Urinary bladder (tissue), 4 donors: ENCODE data around the gene OOSP3. TPM values are rescaled to one million over a fixed set of nuclear protein-coding genes. Genes with fewer than 3 reads are reported as not detected.
"Not testable (repeated sequence)": the region's sequence is repeated elsewhere in the genome, so short reads cannot be mapped to it uniquely, and the experiment has no call there.

ENCODE experiments used
- DNase-seq: peaks from one replicate; pipeline ENCODE4 v3.0.0-alpha.2; 2015; ENCODE audit errors: extremely low spot score
- H3K27ac ChIP-seq: one replicate; pipeline ENCODE4 v1.5.1; 2013; ENCODE audit warnings: low read depth, mild to moderate bottlenecking, moderate library complexity
- H3K36me3 ChIP-seq: one replicate; pipeline ENCODE4 v1.6.1; 2013; ENCODE audit warnings: mild to moderate bottlenecking, moderate library complexity; ENCODE audit not compliant: insufficient read depth
- H3K4me1 ChIP-seq: one replicate; pipeline ENCODE4 v1.6.1; 2013; ENCODE audit warnings: mild to moderate bottlenecking, moderate library complexity; ENCODE audit not compliant: insufficient read depth
- H3K4me3 ChIP-seq: one replicate; pipeline ENCODE4 v1.5.1; 2013; ENCODE audit warnings: low read depth, low read length
- WGBS: extraction: QIAGEN DNeasy Blood & Tissue Kit; methylation state at CpG from one replicate; pipeline ENCODE4 v1.1.7; 2013; 5-methylcytosine and 5-hydroxymethylcytosine counted together
- polyA plus RNA-seq: library from polyadenylated mRNA; stranded (reverse); fragments of 200-250 nt; gene quantifications from one replicate; pipeline ENCODE4 v1.2.3, GENCODE V29; 2013
- total RNA-seq: library from RNA; depleted of rRNA; stranded (reverse); fragments of >200 nt; gene quantifications from one replicate; pipeline ENCODE4 v1.2.3, GENCODE V29; 2014
- donor health status: healthy with polysubstance abuse.
- donor health status: healthy.

The OOSP3 gene
- total and polyA plus RNA-seq, 2 donors, result not detected

GRCh38 chr11:59891781-59892181 lies 13.2 kb downstream of the OOSP3 start:
- Histone ChIP-seq H3K4me3 (no peak overlapping the region), H3K4me1 (no peaks in the 10 kb centered on the region)
- WGBS, result 27% methylated on average over 4 of the region's 4 CpGs

GRCh38 chr11:59894616-59895015 lies 16.0 kb downstream of the OOSP3 start:
- H3K4me1 ChIP-seq, result no peaks in the 10 kb centered on the region
- no peak for DNase-seq
- 85% methylated on average over 1 of the region's 1 CpG for WGBS
- H3K27ac ChIP-seq, result no peak overlapping the region
- H3K36me3 ChIP-seq, result no peaks in the 10 kb centered on the region
- no peak overlapping the region for H3K4me3 ChIP-seq

More at GRCh38 chr11:59891781-59892181, 13.2 kb downstream of the OOSP3 start:
- no peak overlapping the region for H3K27ac ChIP-seq
- no peaks in the 10 kb centered on the region for H3K36me3 ChIP-seq
- DNase-seq, result no peak

DNA sequence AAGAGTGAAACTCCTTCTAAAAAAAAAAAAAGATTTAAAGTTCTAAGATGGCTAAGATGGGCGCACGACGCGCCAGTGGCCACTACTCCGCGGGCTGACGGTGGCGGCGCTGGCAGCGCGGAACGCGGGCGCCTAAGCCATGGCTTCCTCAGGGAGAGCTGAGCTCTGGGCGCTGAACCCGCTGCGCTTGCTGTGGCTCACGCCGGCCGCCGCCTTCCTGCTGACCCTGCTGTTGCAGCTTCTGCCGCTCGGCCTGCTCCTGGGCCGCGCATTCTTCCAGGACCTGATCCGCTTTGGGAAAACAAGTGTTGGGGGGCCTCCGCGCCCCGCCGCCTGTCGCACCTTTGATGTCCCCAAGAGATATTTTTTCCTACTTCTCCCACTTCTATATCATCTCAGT lies 19.5 kb downstream of the OOSP3 start:
- whole genome bisulfite sequencing, result 95% methylated on average over 31 of the region's 31 CpGs

GRCh38 chr11:59898650-59899049 lies 20.1 kb downstream of the OOSP3 start:
- no peak for DNase-seq
- H3K4me1 ChIP-seq, result no peaks in the 10 kb centered on the region
- H3K36me3 ChIP-seq, result no peaks in the 10 kb centered on the region
- H3K27ac ChIP-seq, result no peak overlapping the region
- 80% methylated on average over 7 of the region's 7 CpGs for WGBS
- H3K4me3 ChIP-seq, result no peak overlapping the region

More for the DNA sequence above, 19.5 kb downstream of the OOSP3 start:
- Histone ChIP-seq H3K27ac (no peak overlapping the region), H3K4me3 (no peak overlapping the region), H3K36me3 (no peaks in the 10 kb centered on the region), H3K4me1 (no peaks in the 10 kb centered on the region)
- no peak for DNase-seq

- DNase-seq, result no peak
- Histone ChIP-seq H3K4me3 (no peak overlapping the region), H3K27ac (no peak overlapping the region), H3K36me3 (no peaks in the 10 kb centered on the region), H3K4me1 (no peaks in the 10 kb centered on the region)
- 64% methylated on average over 11 of the region's 11 CpGs for whole genome bisulfite sequencing
Observed at GRCh38 chr11:59899532-59899931, 20.9 kb downstream of the OOSP3 start.

GRCh38 chr11:59900366-59901126 lies 22.0 kb downstream of the OOSP3 start:
- H3K27ac ChIP-seq, result no peak overlapping the region
- DNase-seq, result no peak
- 71% methylated on average over 6 of the region's 6 CpGs for WGBS
- H3K4me1 ChIP-seq, result no peaks in the 10 kb centered on the region
- H3K4me3 ChIP-seq, result no peak overlapping the region
- H3K36me3 ChIP-seq, result no peaks in the 10 kb centered on the region

GRCh38 chr11:59901306-59901705 lies 22.7 kb downstream of the OOSP3 start:
- no peak for DNase-seq
- H3K4me1 ChIP-seq, result no peaks in the 10 kb centered on the region
- WGBS, result 41% methylated on average over 1 of the region's 1 CpG

GRCh38 chr11:59903569-59903968 lies 25.0 kb downstream of the OOSP3 start:
- not testable (repeated sequence) for H3K27ac ChIP-seq, H3K4me1 ChIP-seq, H3K36me3 ChIP-seq, H3K4me3 ChIP-seq, DNase-seq
- 94% methylated on average over 2 of the region's 2 CpGs for WGBS

More at GRCh38 chr11:59901306-59901705, 22.7 kb downstream of the OOSP3 start:
- Histone ChIP-seq H3K4me3 (no peak overlapping the region), H3K36me3 (no peaks in the 10 kb centered on the region), H3K27ac (no peak overlapping the region)

DNA sequence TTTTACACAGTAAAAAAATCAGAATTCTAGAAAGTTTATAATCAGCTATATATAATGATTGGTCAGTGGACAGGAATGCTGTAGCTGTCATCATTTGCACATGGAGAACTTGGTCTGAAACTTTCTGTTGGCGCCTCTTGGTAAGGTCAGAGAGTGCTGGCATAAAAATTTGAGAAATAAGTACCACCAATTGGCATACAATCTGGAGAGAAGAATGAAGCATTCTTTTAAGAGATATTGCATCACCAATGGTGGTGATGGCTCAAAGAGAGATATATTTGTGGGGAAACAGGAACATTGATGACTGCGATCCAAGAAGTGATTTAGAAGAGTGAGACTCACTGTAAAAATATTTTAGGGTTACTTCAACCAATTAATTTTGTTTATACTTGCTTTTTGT lies 39.9 kb downstream of the OOSP3 start:
- Histone ChIP-seq H3K36me3 (no peaks in the 10 kb centered on the region), H3K4me1 (no peaks in the 10 kb centered on the region), H3K4me3 (no peak overlapping the region), H3K27ac (no peak overlapping the region)
- DNase-seq, result no peak
- 88% methylated on average over 2 of the region's 2 CpGs for WGBS

DNA sequence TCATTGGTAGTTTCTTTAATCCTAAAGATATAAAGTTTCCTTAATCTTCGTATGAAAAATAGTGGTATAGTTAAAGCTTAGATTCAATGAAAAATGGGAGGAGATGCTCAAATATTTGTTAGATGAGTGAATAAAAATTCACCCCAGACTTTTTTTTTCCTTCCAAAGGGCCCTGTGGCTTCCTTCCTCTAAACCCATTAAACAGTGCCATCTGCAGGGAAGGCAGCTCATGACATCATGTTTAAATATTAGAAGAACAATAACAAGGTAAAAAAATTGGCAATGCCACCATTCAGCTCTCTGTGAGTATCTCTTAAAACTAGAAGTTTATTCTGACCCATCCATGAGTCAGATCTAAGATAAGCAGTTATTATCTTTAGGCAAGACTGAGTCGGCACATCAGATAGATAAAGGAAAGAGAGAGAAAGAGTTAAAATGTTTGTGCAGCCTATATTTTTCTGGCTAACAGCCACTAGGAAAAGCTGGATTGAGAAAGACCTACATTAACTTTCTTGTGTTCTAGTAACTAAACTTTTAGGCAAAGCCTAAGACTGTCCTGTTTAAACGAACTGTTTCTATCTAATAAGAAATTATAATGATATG lies 40.5 kb downstream of the OOSP3 start:
- 33% methylated on average over 3 of the region's 3 CpGs for WGBS
- no peaks in the 10 kb centered on the region for H3K36me3 ChIP-seq
- no peak for DNase-seq
- no peaks in the 10 kb centered on the region for H3K4me1 ChIP-seq
- H3K4me3 ChIP-seq, result no peak overlapping the region
- H3K27ac ChIP-seq, result no peak overlapping the region

GRCh38 chr11:59923813-59924212 lies 45.2 kb downstream of the OOSP3 start:
- Histone ChIP-seq H3K4me3 (no peak overlapping the region), H3K36me3 (no peaks in the 10 kb centered on the region), H3K27ac (no peak overlapping the region), H3K4me1 (no peaks in the 10 kb centered on the region)
- DNase-seq, result no peak
- 95% methylated on average over 6 of the region's 6 CpGs for WGBS

- no peaks in the 10 kb centered on the region for H3K4me1 ChIP-seq
- DNase-seq, result no peak
- H3K36me3 ChIP-seq, result no peaks in the 10 kb centered on the region
- H3K4me3 ChIP-seq, result no peak overlapping the region
- 80% methylated on average over 1 of the region's 1 CpG for WGBS
- no peak overlapping the region for H3K27ac ChIP-seq
Observed at GRCh38 chr11:59931688-59932087, 53.1 kb downstream of the OOSP3 start.

DNA sequence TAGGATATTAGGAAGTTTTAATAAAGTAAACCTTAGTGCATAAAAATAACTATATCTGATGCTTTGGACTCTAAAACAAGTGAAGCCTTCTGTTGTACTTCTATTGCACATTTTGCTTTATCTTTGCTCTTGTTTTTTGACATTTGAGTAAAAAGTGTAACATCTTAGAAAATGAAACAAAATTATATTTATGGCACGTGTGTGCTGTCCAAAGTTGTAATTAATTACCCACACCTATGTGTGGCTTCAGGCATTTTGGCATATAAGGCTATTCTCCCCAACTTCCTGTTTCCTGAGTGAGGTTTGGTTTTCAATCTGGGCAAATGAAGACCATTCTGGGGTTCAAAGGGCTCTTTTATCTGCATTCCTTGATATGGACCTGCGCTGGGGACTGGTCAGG lies 59.5 kb downstream of the OOSP3 start, which contains the start of gene OOSP1:
Gene OOSP1 (plus strand): TSS at position 301 of the 400 bp plus-strand sequence. CDS start 23 bp downstream, at position 324.
- Histone ChIP-seq H3K4me1 (no peaks in the 10 kb centered on the region), H3K27ac (no peak within 1 kb of the TSS), H3K4me3 (no peak within 1 kb of the TSS), H3K36me3 (no peaks in the 10 kb centered on the region)
- DNase-seq, result no peak
- 66% methylated on average over 2 of the region's 2 CpGs for WGBS

GRCh38 chr11:59938718-59939117 lies 60.1 kb downstream of the OOSP3 start:
- H3K4me3 ChIP-seq, result no peak overlapping the region
- H3K27ac ChIP-seq, result no peak overlapping the region
- H3K36me3 ChIP-seq, result no peaks in the 10 kb centered on the region
- no peaks in the 10 kb centered on the region for H3K4me1 ChIP-seq
- no peak for DNase-seq
- 98% methylated on average over 3 of the region's 3 CpGs for WGBS
